ENCODE measurements around the gene SSBP2.

Gene SSBP2

DNA sequence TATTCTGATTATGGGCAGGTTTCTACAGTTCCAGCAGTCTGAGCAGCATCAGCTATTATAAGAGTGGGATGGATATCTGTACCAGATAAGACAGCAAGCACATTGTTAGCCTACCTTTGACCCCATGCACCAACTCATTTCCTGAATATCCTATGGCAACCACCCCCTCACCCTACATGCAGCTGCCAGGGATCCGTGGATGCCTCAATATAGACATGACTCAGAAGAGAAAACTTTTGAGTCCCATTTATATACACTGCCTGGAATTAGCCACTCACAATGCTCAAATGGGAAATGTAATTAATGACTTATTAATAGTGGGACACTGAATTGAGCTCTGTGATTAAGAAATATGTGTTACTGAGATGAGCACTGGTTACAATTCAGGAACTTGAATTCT lies 124.4 kb downstream of the SSBP2 start:
- H3K4me3 ChIP-seq (ENCODE audit: low read depth, low read length) = no peak overlapping the region
- no peak for TF ChIP-seq MYC (IDR thresholded peaks at IDR 0.05; ENCODE audit: low read depth, low read length)
- TF ChIP-seq, protein P1, sequence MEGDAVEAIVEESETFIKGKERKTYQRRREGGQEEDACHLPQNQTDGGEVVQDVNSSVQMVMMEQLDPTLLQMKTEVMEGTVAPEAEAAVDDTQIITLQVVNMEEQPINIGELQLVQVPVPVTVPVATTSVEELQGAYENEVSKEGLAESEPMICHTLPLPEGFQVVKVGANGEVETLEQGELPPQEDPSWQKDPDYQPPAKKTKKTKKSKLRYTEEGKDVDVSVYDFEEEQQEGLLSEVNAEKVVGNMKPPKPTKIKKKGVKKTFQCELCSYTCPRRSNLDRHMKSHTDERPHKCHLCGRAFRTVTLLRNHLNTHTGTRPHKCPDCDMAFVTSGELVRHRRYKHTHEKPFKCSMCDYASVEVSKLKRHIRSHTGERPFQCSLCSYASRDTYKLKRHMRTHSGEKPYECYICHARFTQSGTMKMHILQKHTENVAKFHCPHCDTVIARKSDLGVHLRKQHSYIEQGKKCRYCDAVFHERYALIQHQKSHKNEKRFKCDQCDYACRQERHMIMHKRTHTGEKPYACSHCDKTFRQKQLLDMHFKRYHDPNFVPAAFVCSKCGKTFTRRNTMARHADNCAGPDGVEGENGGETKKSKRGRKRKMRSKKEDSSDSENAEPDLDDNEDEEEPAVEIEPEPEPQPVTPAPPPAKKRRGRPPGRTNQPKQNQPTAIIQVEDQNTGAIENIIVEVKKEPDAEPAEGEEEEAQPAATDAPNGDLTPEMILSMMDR (IDR thresholded peaks at IDR 0.05; ENCODE audit: low read depth, low read length) = no peak
- TF ChIP-seq, protein P2, sequence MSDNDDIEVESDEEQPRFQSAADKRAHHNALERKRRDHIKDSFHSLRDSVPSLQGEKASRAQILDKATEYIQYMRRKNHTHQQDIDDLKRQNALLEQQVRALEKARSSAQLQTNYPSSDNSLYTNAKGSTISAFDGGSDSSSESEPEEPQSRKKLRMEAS (IDR thresholded peaks at IDR 0.05; ENCODE audit: low read depth, low read length) = no peak
- no peak for TF ChIP-seq POLR2A (IDR thresholded peaks at IDR 0.05; ENCODE audit: extremely low read depth, insufficient read length)
- peak; percentile 11 for DNase-seq (ENCODE audit: low read depth)

DNA sequence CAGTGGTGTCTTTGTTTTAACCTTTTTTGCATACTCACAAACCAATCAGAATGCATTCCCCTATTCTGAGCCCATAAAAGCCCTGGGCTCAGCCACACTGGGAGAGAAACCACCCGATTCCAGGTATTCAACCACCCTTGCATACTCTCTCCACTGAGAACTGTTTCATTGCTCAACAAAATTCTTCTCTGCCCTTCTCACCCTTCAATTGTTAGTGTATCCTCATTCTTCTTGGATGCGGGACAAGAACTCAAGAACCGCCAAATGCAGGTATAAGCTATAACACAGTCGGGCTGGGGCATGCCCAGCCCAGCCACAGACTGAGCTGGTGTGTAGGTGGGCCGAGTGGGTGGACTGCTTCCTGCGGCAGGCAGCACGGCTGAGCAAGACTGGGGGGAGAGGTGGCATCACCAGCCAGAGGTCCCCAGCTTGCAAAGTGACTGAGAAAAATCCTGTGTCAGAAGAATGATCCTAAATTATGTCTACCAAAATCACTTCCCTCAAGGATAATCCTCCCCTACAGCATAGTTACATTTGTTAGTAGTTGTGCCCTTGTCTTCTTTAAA lies 141.0 kb downstream of the SSBP2 start:
- no peak overlapping the region for H3K4me3 ChIP-seq (ENCODE audit: low read depth, low read length)
- TF ChIP-seq, protein P1 (IDR thresholded peaks at IDR 0.05; ENCODE audit: low read depth, low read length) = no peak
- TF ChIP-seq, protein P2 (IDR thresholded peaks at IDR 0.05; ENCODE audit: low read depth, low read length) = no peak
- DNase-seq (ENCODE audit: low read depth) = no peak

DNA sequence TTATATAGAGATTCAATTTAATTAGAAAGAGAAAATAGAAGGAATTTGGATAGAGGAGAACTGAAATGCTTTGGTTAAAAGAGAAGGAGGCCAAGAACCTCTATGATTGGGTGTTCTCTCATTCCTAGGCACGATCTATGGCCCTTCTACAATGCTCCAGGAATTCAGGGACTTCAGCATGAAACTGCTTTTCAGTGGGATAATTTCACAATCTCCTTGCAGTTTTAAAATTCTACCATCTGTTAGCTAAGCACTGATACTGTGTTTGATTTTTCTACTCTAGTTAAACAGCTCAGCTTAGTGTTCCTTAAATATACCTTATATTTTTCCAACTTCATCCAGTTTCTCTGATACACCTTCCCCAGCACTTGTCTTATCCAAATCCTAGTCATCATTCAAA lies 141.9 kb downstream of the SSBP2 start:
- TF ChIP-seq, protein P1 (IDR thresholded peaks at IDR 0.05; ENCODE audit: low read depth, low read length) = no peak
- TF ChIP-seq, protein P2 (IDR thresholded peaks at IDR 0.05; ENCODE audit: low read depth, low read length) = no peak
- TF ChIP-seq MYC (IDR thresholded peaks at IDR 0.05; ENCODE audit: low read depth, low read length) (no peak), POLR2A (IDR thresholded peaks at IDR 0.05; ENCODE audit: extremely low read depth, insufficient read length) (no peak)
- no peak overlapping the region for H3K4me3 ChIP-seq (ENCODE audit: low read depth, low read length)
- no peak for DNase-seq (ENCODE audit: low read depth)

DNA sequence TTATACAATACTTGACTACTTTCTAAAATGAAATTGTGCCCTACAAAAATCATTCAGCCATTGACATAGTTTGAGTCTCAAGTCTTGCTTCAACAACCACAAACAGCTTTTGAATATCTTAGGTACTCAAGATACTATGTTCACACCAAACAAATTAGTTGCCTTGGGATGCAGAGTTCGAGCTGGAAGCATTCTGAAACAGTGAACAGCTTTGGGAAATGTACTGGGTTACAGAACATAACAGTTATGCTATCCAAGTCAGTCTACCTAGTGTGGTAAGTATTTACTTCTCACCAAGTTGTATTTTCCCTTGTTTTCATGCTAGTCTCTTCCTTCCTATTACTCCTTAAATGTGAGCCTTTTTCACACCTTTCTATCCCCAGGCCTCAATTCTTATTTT lies 143.2 kb downstream of the SSBP2 start:
- no peak for DNase-seq (ENCODE audit: low read depth)
- TF ChIP-seq, protein P1 (IDR thresholded peaks at IDR 0.05; ENCODE audit: low read depth, low read length) = no peak
- TF ChIP-seq POLR2A (IDR thresholded peaks at IDR 0.05; ENCODE audit: extremely low read depth, insufficient read length) = no peak
- TF ChIP-seq MYC (IDR thresholded peaks at IDR 0.05; ENCODE audit: low read depth, low read length) = no peak
- TF ChIP-seq, protein P2 (IDR thresholded peaks at IDR 0.05; ENCODE audit: low read depth, low read length) = no peak
- no peak overlapping the region for H3K4me3 ChIP-seq (ENCODE audit: low read depth, low read length)

DNA sequence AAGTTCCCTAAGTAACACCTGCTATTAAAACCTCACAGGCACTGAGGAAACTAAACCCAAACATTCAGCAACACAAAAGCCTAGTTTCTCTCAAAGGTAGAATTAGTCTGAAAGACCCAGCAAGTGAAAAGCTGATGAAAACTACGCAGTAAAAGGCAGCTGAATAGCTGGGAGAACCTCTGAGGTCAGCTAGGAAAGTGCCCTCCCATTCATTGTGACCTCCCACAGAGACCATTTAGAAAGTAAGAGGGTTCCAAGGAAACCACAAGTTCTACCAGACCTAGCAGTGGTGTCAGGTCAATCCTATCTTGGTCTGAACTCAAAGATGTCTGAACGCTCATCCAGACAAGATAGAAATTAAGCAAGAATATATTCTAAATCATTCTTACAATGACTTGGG lies 144.7 kb downstream of the SSBP2 start:
- TF ChIP-seq, protein P1 (IDR thresholded peaks at IDR 0.05; ENCODE audit: low read depth, low read length) = no peak
- no peak for TF ChIP-seq POLR2A (IDR thresholded peaks at IDR 0.05; ENCODE audit: extremely low read depth, insufficient read length)
- TF ChIP-seq, protein P2 (IDR thresholded peaks at IDR 0.05; ENCODE audit: low read depth, low read length) = no peak
- no peak for TF ChIP-seq MYC (IDR thresholded peaks at IDR 0.05; ENCODE audit: low read depth, low read length)
- H3K4me3 ChIP-seq (ENCODE audit: low read depth, low read length) = no peak overlapping the region
- DNase-seq (ENCODE audit: low read depth) = peak; percentile 9
